ENCODE data around the gene PFDN2.
A peak's percentile ranks its signal among the peaks of the same experiment; 100 is the strongest.

The PFDN2 gene

GRCh38 chr1:161158316-161159010 lies 40.6 kb upstream of the PFDN2 start:
- Histone ChIP-seq H3K4me3 (ENCODE audit: low read length) (peak overlapping the region; percentile 63), H2AFZ (ENCODE audit: low read depth, low read length) (peak overlapping the region; percentile 74), H3K4me1 (ENCODE audit: insufficient read depth, low read length) (peaks cover 14% of the 10 kb centered on the region), H3K9me3 (ENCODE audit: low read length) (no peaks in the 10 kb centered on the region), H3K27me3 (ENCODE audit: insufficient read depth, low read length) (no peaks in the 10 kb centered on the region), H3K36me3 (ENCODE audit: insufficient read depth, low read length) (peaks cover 34% of the 10 kb centered on the region)

GRCh38 chr1:161157867-161158266 lies 40.0 kb upstream of the PFDN2 start:
- no peaks in the 10 kb centered on the region for H3K9me3 ChIP-seq (ENCODE audit: low read length)
- no peak overlapping the region for H3K4me3 ChIP-seq (ENCODE audit: low read length)
- H2AFZ ChIP-seq (ENCODE audit: low read depth, low read length): no peak overlapping the region
- H3K27me3 ChIP-seq (ENCODE audit: insufficient read depth, low read length): no peaks in the 10 kb centered on the region
- peaks cover 18% of the 10 kb centered on the region for H3K4me1 ChIP-seq (ENCODE audit: insufficient read depth, low read length)
- H3K36me3 ChIP-seq (ENCODE audit: insufficient read depth, low read length): peaks cover 31% of the 10 kb centered on the region

GRCh38 chr1:161153682-161154337 lies 36.0 kb upstream of the PFDN2 start, which contains the start of gene UFC1:
UFC1 (plus strand) TSS chr1:161153978; CDS start chr1:161153998, 20 bp downstream.
- no peaks in the 10 kb centered on the region for H3K9me3 ChIP-seq (ENCODE audit: low read length)

GRCh38 chr1:161153176-161153575 lies 35.3 kb upstream of the PFDN2 start:
- Histone ChIP-seq H3K4me3 (ENCODE audit: low read length) (peak overlapping the region; percentile 77), H3K9me3 (ENCODE audit: low read length) (no peaks in the 10 kb centered on the region), H3K27me3 (ENCODE audit: insufficient read depth, low read length) (no peaks in the 10 kb centered on the region), H2AFZ (ENCODE audit: low read depth, low read length) (no peak overlapping the region), H3K4me1 (ENCODE audit: insufficient read depth, low read length) (peaks cover 3% of the 10 kb centered on the region), H3K36me3 (ENCODE audit: insufficient read depth, low read length) (peaks cover 3% of the 10 kb centered on the region)

More at GRCh38 chr1:161153682-161154337, 36.0 kb upstream of the PFDN2 start, which contains the start of gene UFC1:
- peak within 1 kb of the TSS; percentile 38 for H2AFZ ChIP-seq (ENCODE audit: low read depth, low read length)
- H3K4me1 ChIP-seq (ENCODE audit: insufficient read depth, low read length): peaks cover 7% of the 10 kb centered on the region
- no peaks in the 10 kb centered on the region for H3K27me3 ChIP-seq (ENCODE audit: insufficient read depth, low read length)
- H3K4me3 ChIP-seq (ENCODE audit: low read length): peak within 1 kb of the TSS; percentile 77
- peaks cover 9% of the 10 kb centered on the region for H3K36me3 ChIP-seq (ENCODE audit: insufficient read depth, low read length)

GRCh38 chr1:161145832-161146231 lies 28.0 kb upstream of the PFDN2 start:
- H3K27me3 ChIP-seq (ENCODE audit: insufficient read depth, low read length): no peaks in the 10 kb centered on the region
- no peaks in the 10 kb centered on the region for H3K36me3 ChIP-seq (ENCODE audit: insufficient read depth, low read length)
- no peaks in the 10 kb centered on the region for H3K4me1 ChIP-seq (ENCODE audit: insufficient read depth, low read length)
- H3K9me3 ChIP-seq (ENCODE audit: low read length): no peaks in the 10 kb centered on the region
- H2AFZ ChIP-seq (ENCODE audit: low read depth, low read length): no peak overlapping the region
- H3K4me3 ChIP-seq (ENCODE audit: low read length): no peak overlapping the region

GRCh38 chr1:161140755-161141400 lies 23.0 kb upstream of the PFDN2 start:
- no peaks in the 10 kb centered on the region for H3K9me3 ChIP-seq (ENCODE audit: low read length)
- no peak overlapping the region for H3K4me3 ChIP-seq (ENCODE audit: low read length)
- no peak overlapping the region for H2AFZ ChIP-seq (ENCODE audit: low read depth, low read length)
- H3K36me3 ChIP-seq (ENCODE audit: insufficient read depth, low read length): no peaks in the 10 kb centered on the region
- H3K27me3 ChIP-seq (ENCODE audit: insufficient read depth, low read length): no peaks in the 10 kb centered on the region
- H3K4me1 ChIP-seq (ENCODE audit: insufficient read depth, low read length): no peaks in the 10 kb centered on the region

GRCh38 chr1:161139766-161140165 lies 21.9 kb upstream of the PFDN2 start:
- H3K4me1 ChIP-seq (ENCODE audit: insufficient read depth, low read length): no peaks in the 10 kb centered on the region
- H2AFZ ChIP-seq (ENCODE audit: low read depth, low read length): no peak overlapping the region
- H3K36me3 ChIP-seq (ENCODE audit: insufficient read depth, low read length): no peaks in the 10 kb centered on the region
- H3K27me3 ChIP-seq (ENCODE audit: insufficient read depth, low read length): no peaks in the 10 kb centered on the region
- no peak overlapping the region for H3K4me3 ChIP-seq (ENCODE audit: low read length)
- no peaks in the 10 kb centered on the region for H3K9me3 ChIP-seq (ENCODE audit: low read length)

- H2AFZ ChIP-seq (ENCODE audit: low read depth, low read length): no peak overlapping the region
- H3K27me3 ChIP-seq (ENCODE audit: insufficient read depth, low read length): no peaks in the 10 kb centered on the region
- H3K9me3 ChIP-seq (ENCODE audit: low read length): no peaks in the 10 kb centered on the region
- no peak overlapping the region for H3K4me3 ChIP-seq (ENCODE audit: low read length)
- H3K4me1 ChIP-seq (ENCODE audit: insufficient read depth, low read length): peaks cover 4% of the 10 kb centered on the region
- no peaks in the 10 kb centered on the region for H3K36me3 ChIP-seq (ENCODE audit: insufficient read depth, low read length)
Measured at GRCh38 chr1:161138431-161138830, 20.6 kb upstream of the PFDN2 start.

GRCh38 chr1:161137881-161138280 lies 20.0 kb upstream of the PFDN2 start:
- Histone ChIP-seq H3K27me3 (ENCODE audit: insufficient read depth, low read length) (no peaks in the 10 kb centered on the region), H3K36me3 (ENCODE audit: insufficient read depth, low read length) (no peaks in the 10 kb centered on the region), H3K9me3 (ENCODE audit: low read length) (no peaks in the 10 kb centered on the region), H2AFZ (ENCODE audit: low read depth, low read length) (no peak overlapping the region), H3K4me3 (ENCODE audit: low read length) (no peak overlapping the region), H3K4me1 (ENCODE audit: insufficient read depth, low read length) (peaks cover 4% of the 10 kb centered on the region)

- Histone ChIP-seq H3K27me3 (ENCODE audit: insufficient read depth, low read length) (no peaks in the 10 kb centered on the region), H3K9me3 (ENCODE audit: low read length) (no peaks in the 10 kb centered on the region), H3K4me3 (ENCODE audit: low read length) (peak overlapping the region; percentile 80), H3K36me3 (ENCODE audit: insufficient read depth, low read length) (peaks cover 17% of the 10 kb centered on the region), H2AFZ (ENCODE audit: low read depth, low read length) (peak overlapping the region; percentile 48), H3K4me1 (ENCODE audit: insufficient read depth, low read length) (peaks cover 23% of the 10 kb centered on the region)
Measured at GRCh38 chr1:161133220-161133740, 15.4 kb upstream of the PFDN2 start.

GRCh38 chr1:161132410-161133219 lies 14.8 kb upstream of the PFDN2 start, which contains the start of gene DEDD:
DEDD (minus strand) TSS chr1:161132667; CDS start chr1:161124462, 8,205 bp downstream.
- Histone ChIP-seq H3K4me3 (ENCODE audit: low read length) (peak within 1 kb of the TSS; percentile 80), H2AFZ (ENCODE audit: low read depth, low read length) (peak within 1 kb of the TSS; percentile 48), H3K9me3 (ENCODE audit: low read length) (no peaks in the 10 kb centered on the region), H3K36me3 (ENCODE audit: insufficient read depth, low read length) (peaks cover 23% of the 10 kb centered on the region), H3K27me3 (ENCODE audit: insufficient read depth, low read length) (no peaks in the 10 kb centered on the region), H3K4me1 (ENCODE audit: insufficient read depth, low read length) (peaks cover 23% of the 10 kb centered on the region)

GRCh38 chr1:161131523-161132409 lies 13.9 kb upstream of the PFDN2 start:
- Histone ChIP-seq H3K9me3 (ENCODE audit: low read length) (no peaks in the 10 kb centered on the region), H3K36me3 (ENCODE audit: insufficient read depth, low read length) (peaks cover 25% of the 10 kb centered on the region), H3K27me3 (ENCODE audit: insufficient read depth, low read length) (no peaks in the 10 kb centered on the region), H3K4me1 (ENCODE audit: insufficient read depth, low read length) (peaks cover 23% of the 10 kb centered on the region), H2AFZ (ENCODE audit: low read depth, low read length) (no peak overlapping the region), H3K4me3 (ENCODE audit: low read length) (peak overlapping the region; percentile 80)
